ENCODE data around the gene UQCRQ. TPM values are rescaled to one million over a fixed set of nuclear protein-coding genes. Genes with fewer than 3 reads are reported as not detected.

Gene UQCRQ
- total RNA-seq, 2 experiments from 2014 or later = 558 to 566 TPM

DNA sequence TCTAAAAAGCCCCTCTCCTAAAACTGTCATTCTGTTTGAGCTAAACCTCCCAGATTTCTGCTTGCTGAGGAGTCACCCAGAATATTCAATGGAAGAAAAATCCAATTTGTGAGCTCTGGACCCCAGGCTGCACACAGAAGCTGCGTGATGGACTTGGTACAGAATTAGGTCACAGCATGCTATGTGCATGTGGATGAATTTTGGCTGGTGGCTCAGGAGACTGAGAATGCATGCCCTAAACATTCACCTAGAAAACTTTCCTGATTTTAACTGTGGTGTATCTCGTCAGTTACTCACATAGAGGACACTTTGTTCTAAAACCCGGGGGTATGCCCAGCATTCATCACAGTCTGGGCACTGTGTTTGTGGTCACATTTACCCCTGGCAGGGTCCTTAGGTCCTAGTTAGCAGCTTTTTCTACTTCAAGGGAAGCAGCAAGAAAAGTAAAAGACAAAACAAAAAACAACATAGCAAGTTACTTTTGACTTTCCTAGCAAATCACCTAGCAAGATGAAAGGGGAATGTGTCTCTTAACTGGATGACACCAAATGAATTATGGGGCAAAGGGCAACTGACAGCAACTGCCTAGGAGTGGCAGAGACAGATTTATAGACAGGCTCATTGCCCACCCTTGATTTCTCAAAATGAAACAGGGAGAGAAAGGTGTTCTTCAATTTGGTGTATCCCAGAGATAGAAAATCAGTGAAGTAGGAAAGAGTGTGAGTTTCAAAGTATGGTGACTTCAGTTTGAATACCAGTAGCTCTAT, 27.7 kb upstream of the UQCRQ start:
- ChIA-PET CTCF (interaction anchor here (0.9 to 2.1 kb wide), 3 partner anchors 9 to 19 kb away, joined by 3 to 8 read pairs (median 3); partner anchors contain the start of gene SHROOM1), POLR2A (no interaction called here)
- peaks cover 2% of the 10 kb centered on the region for H3K27me3 Mint-ChIP-seq
- H3K27ac Mint-ChIP-seq = no peak overlapping the region
- H3K4me3 Mint-ChIP-seq = no peak overlapping the region
- ATAC-seq (no peak), DNase-seq (no peak)
- no peaks in the 10 kb centered on the region for H3K9me3 Mint-ChIP-seq
- H3K36me3 Mint-ChIP-seq (ENCODE audit: low read depth) = no peaks in the 10 kb centered on the region
- intact Hi-C loops (cut with micrococcal nuclease) = no loop called here
- H3K4me1 Mint-ChIP-seq (ENCODE audit: low read depth) = no peaks in the 10 kb centered on the region
- TF ChIP-seq, protein P1, sequence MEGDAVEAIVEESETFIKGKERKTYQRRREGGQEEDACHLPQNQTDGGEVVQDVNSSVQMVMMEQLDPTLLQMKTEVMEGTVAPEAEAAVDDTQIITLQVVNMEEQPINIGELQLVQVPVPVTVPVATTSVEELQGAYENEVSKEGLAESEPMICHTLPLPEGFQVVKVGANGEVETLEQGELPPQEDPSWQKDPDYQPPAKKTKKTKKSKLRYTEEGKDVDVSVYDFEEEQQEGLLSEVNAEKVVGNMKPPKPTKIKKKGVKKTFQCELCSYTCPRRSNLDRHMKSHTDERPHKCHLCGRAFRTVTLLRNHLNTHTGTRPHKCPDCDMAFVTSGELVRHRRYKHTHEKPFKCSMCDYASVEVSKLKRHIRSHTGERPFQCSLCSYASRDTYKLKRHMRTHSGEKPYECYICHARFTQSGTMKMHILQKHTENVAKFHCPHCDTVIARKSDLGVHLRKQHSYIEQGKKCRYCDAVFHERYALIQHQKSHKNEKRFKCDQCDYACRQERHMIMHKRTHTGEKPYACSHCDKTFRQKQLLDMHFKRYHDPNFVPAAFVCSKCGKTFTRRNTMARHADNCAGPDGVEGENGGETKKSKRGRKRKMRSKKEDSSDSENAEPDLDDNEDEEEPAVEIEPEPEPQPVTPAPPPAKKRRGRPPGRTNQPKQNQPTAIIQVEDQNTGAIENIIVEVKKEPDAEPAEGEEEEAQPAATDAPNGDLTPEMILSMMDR (IDR thresholded peaks at IDR 0.05) = no peak

GRCh38 chr5:132839426-132840301, 26.8 kb upstream of the UQCRQ start:
- TF ChIP-seq, protein P1 (IDR thresholded peaks at IDR 0.05) = no peak
- Mint-ChIP-seq H3K27me3 (no peaks in the 10 kb centered on the region), H3K9me3 (no peaks in the 10 kb centered on the region), H3K36me3 (ENCODE audit: low read depth) (no peaks in the 10 kb centered on the region), H3K27ac (no peak overlapping the region), H3K4me3 (no peak overlapping the region), H3K4me1 (ENCODE audit: low read depth) (no peaks in the 10 kb centered on the region)
- ChIA-PET POLR2A (no interaction called here), CTCF (interaction anchor here (0.9 to 2.1 kb wide), 3 partner anchors 10 to 20 kb away, joined by 3 to 8 read pairs (median 3); partner anchors contain the start of gene SHROOM1)
- no peak for ATAC-seq
- no peak for DNase-seq
- intact Hi-C loops (cut with micrococcal nuclease) = no loop called here

DNA sequence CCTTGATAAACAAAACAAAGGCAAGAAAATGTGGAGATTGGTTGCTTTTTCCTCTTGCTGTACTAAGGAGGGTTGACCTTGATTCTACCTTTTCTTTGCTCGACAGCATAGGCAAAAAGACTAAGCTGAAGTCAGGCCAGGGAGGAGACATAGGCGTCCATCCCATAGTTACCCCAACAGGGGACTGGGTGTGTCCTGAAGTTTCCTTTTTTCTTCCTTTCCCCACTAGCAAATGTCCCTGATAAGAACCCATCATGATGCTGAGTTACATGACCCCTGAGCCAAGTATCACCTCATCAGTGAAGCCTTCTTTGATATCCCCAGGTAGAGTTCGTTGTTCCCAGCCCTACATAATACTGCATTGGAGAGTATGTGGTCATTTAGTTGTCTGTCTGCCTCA, 26.1 kb upstream of the UQCRQ start:
- DNase-seq = no peak
- no peak for ATAC-seq
- ChIA-PET CTCF (interaction anchor here (0.5 to 2.1 kb wide), 3 partner anchors 10 to 25 kb away, joined by 3 to 8 read pairs (median 3); partner anchors contain the start of gene SHROOM1), POLR2A (no interaction called here)
- Mint-ChIP-seq H3K27me3 (no peaks in the 10 kb centered on the region), H3K9me3 (no peaks in the 10 kb centered on the region), H3K4me1 (ENCODE audit: low read depth) (no peaks in the 10 kb centered on the region), H3K27ac (no peak overlapping the region), H3K36me3 (ENCODE audit: low read depth) (no peaks in the 10 kb centered on the region), H3K4me3 (no peak overlapping the region)
- intact Hi-C loops (cut with micrococcal nuclease) = no loop called here
- TF ChIP-seq, protein P1 (IDR thresholded peaks at IDR 0.05) = no peak

DNA sequence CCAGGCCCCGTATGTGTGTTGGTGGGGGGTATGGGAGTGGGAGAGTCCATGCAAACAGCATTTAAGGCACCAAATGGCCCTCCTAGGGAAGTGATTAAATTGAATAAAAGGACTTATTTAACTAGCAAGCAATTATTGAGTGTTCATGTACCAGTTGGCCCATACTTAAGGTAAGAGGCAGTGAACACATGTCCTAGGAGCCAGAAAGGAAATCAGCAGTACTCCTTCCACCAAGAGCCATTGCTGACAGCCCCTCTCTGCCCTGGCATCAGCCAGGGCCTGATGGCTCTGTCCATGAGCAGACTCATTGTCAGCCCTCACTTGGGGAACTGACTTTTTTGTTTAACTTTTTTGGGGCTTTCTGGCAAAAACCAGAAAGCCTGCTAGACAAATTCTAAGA, 25.5 kb upstream of the UQCRQ start:
- Mint-ChIP-seq H3K4me3 (no peak overlapping the region), H3K27ac (no peak overlapping the region), H3K27me3 (no peaks in the 10 kb centered on the region), H3K36me3 (ENCODE audit: low read depth) (no peaks in the 10 kb centered on the region), H3K9me3 (no peaks in the 10 kb centered on the region), H3K4me1 (ENCODE audit: low read depth) (no peaks in the 10 kb centered on the region)
- POLR2A ChIA-PET = interaction anchor here (1.0 kb wide), 1 partner anchor 10 kb away, joined by 3 read pairs; no protein-coding TSS in a partner anchor
- CTCF ChIA-PET = interaction anchor here (0.5 to 1.0 kb wide), 3 partner anchors 11 to 26 kb away, joined by 3 read pairs; no protein-coding TSS in a partner anchor
- DNase-seq (no peak), ATAC-seq (no peak)
- TF ChIP-seq, protein P1 (IDR thresholded peaks at IDR 0.05) = no peak
- intact Hi-C loops (cut with micrococcal nuclease) = no loop called here
